NCI-H128 (cell line): ENCODE results near the gene PBX1.

Experiments used
- DNase-seq: peaks from one replicate; lab custom pipeline; 2025; ENCODE audit not compliant: unreplicated experiment; lab: John Stamatoyannopoulos, UW

Gene PBX1

GRCh38 chr1:164771619-164772361 lies 212.8 kb downstream of the PBX1 start:
- DNase-seq: no peak

GRCh38 chr1:164772635-164773034 lies 213.7 kb downstream of the PBX1 start:
- DNase-seq: no peak

- no peak for DNase-seq
Measured at GRCh38 chr1:164773102-164773501, 214.1 kb downstream of the PBX1 start.

GRCh38 chr1:164774413-164774812 lies 215.4 kb downstream of the PBX1 start:
- DNase-seq: no peak

- DNase-seq: no peak
Measured at GRCh38 chr1:164774819-164775654, 216.1 kb downstream of the PBX1 start.

GRCh38 chr1:164777518-164777917 lies 218.5 kb downstream of the PBX1 start:
- DNase-seq: no peak

- DNase-seq: no peak
Measured at GRCh38 chr1:164779376-164779775, 220.4 kb downstream of the PBX1 start.

- DNase-seq: no peak
Measured at GRCh38 chr1:164780111-164780812, 221.3 kb downstream of the PBX1 start.

GRCh38 chr1:164780863-164781262 lies 221.9 kb downstream of the PBX1 start:
- no peak for DNase-seq

GRCh38 chr1:164781972-164782371 lies 223.0 kb downstream of the PBX1 start:
- DNase-seq: no peak

GRCh38 chr1:164783778-164784555 lies 225.0 kb downstream of the PBX1 start:
- no peak for DNase-seq

GRCh38 chr1:164784960-164785359 lies 226.0 kb downstream of the PBX1 start:
- no peak for DNase-seq

- no peak for DNase-seq
Measured at GRCh38 chr1:164785841-164786534, 227.0 kb downstream of the PBX1 start.

GRCh38 chr1:164786980-164787833 lies 228.2 kb downstream of the PBX1 start:
- DNase-seq: peak; percentile 88

GRCh38 chr1:164787834-164788231 lies 228.8 kb downstream of the PBX1 start:
- peak; percentile 62 for DNase-seq

GRCh38 chr1:164790081-164790480 lies 231.1 kb downstream of the PBX1 start:
- no peak for DNase-seq

GRCh38 chr1:164792410-164793004 lies 233.5 kb downstream of the PBX1 start:
- DNase-seq: no peak

GRCh38 chr1:164794356-164794755 lies 235.4 kb downstream of the PBX1 start:
- DNase-seq: no peak

- DNase-seq: no peak
Measured at GRCh38 chr1:164796916-164797315, 237.9 kb downstream of the PBX1 start.
